Central memory CD8-positive, alpha-beta T cell (primary cell): ENCODE data around the gene PSMB8.
"Not testable (repeated sequence)": the region's sequence is repeated elsewhere in the genome, so short reads cannot be mapped to it uniquely, and the experiment has no call there.

Source experiments
- ATAC-seq: fragments of 150-1000 bp; cut with Tn5 transposase; replicated peaks from 2 replicates; pipeline ENCODE4 v1.10.0; 2022; ENCODE audit warnings: mild to moderate bottlenecking, moderate FRiP score, moderate number of reproducible peaks; ENCODE audit not compliant: poor library complexity, severe bottlenecking; ENCODE audit errors: extremely low read depth
- DNase-seq, 2 donors: peaks; one replicate each; pipeline ENCODE4 v3.0.0; 2021; ENCODE audit warnings: low spot score in 2 of 2
- H3K27ac Mint-ChIP-seq: one replicate; pipeline ENCODE4 v1.8.0; 2022; ENCODE audit warnings: low read depth, mild to moderate bottlenecking, moderate library complexity, mixed read lengths
- H3K27me3 Mint-ChIP-seq: one replicate; pipeline ENCODE4 v1.8.0; 2022; ENCODE audit warnings: mixed read lengths
- H3K36me3 Mint-ChIP-seq: one replicate; pipeline ENCODE4 v1.8.0; 2022; ENCODE audit warnings: mild to moderate bottlenecking, moderate library complexity, mixed read lengths; ENCODE audit not compliant: insufficient read depth
- H3K4me1 Mint-ChIP-seq: one replicate; pipeline ENCODE4 v1.8.0; 2022; ENCODE audit warnings: mixed read lengths
- H3K4me3 Mint-ChIP-seq: one replicate; pipeline ENCODE4 v1.8.0; 2022; ENCODE audit warnings: mild to moderate bottlenecking, moderate library complexity, mixed read lengths
- H3K9me3 Mint-ChIP-seq: one replicate; pipeline ENCODE4 v1.8.0; 2022; ENCODE audit warnings: mixed read lengths

PSMB8 gene

DNA sequence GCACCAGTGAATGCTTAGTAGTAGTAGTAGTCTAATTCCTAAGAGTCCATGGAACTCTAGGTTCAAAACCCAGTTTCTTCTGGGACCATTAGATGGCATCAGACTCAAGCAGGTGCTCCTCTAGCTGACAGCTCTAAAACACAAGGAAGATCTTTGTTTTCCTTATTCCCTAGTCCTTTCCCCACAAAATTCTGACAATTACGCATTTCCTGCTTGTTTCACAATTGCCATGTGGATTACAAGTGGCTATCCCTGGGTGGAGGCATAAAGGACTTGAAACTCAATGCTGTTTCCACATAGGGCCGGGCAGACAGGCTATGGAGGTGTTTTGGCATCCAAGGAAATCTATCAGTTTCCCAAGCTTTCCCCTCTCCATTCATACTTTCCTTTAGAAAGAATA, 17.9 kb downstream of the PSMB8 start:
- Mint-ChIP-seq H3K36me3 (peaks cover 26% of the 10 kb centered on the region), H3K9me3 (no peaks in the 10 kb centered on the region), H3K4me1 (no peaks in the 10 kb centered on the region), H3K27me3 (no peaks in the 10 kb centered on the region), H3K27ac (no peak overlapping the region), H3K4me3 (no peak overlapping the region)
- ATAC-seq (no peak), DNase-seq (no peak)

- Mint-ChIP-seq H3K27ac (no peak overlapping the region), H3K4me1 (no peaks in the 10 kb centered on the region), H3K9me3 (no peaks in the 10 kb centered on the region), H3K4me3 (no peak overlapping the region), H3K36me3 (peaks cover 6% of the 10 kb centered on the region), H3K27me3 (no peaks in the 10 kb centered on the region)
- ATAC-seq: no peak
- no peak for DNase-seq
Observed at GRCh38 chr6:32819729-32820128, 24.1 kb downstream of the PSMB8 start.

DNA sequence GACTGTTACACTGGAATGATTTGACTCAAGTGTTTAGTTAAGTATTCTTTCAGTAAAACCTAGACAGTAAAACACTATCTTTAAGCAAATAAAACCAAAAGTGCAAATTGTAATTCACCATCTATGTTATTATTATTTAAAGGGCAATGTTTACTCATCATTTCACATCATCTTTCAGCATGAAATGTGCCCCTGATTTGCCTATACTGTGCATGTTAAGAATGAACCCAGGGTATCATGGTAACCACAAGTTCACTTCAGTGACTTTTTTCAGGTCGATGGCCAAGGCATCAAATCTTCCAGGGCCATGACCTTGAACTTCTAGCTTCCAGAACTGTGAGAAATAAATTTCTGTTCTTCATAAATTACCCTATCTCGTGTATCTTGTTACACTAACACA, 25.0 kb downstream of the PSMB8 start:
- DNase-seq: no peak

GRCh38 chr6:32816746-32817204, 27.1 kb downstream of the PSMB8 start, which contains the start of gene HLA-DOB:
Gene HLA-DOB, minus strand, starts transcription at chr6:32817002. Its CDS starts 51 bp downstream, at chr6:32816951.
- Mint-ChIP-seq H3K9me3 (no peaks in the 10 kb centered on the region), H3K4me3 (no peak within 1 kb of the TSS), H3K36me3 (peaks cover 4% of the 10 kb centered on the region), H3K27me3 (no peaks in the 10 kb centered on the region), H3K4me1 (no peaks in the 10 kb centered on the region), H3K27ac (no peak within 1 kb of the TSS)
- ATAC-seq (peak; percentile 24), DNase-seq (no peak)

More for the DNA sequence above, 25.0 kb downstream of the PSMB8 start:
- Mint-ChIP-seq H3K27me3 (no peaks in the 10 kb centered on the region), H3K36me3 (peaks cover 4% of the 10 kb centered on the region), H3K4me1 (no peaks in the 10 kb centered on the region), H3K27ac (no peak overlapping the region), H3K4me3 (no peak overlapping the region), H3K9me3 (no peaks in the 10 kb centered on the region)
- no peak for ATAC-seq

- ATAC-seq (no peak), DNase-seq (no peak)
- H3K4me3 Mint-ChIP-seq: no peak overlapping the region
- H3K27ac Mint-ChIP-seq: no peak overlapping the region
- H3K36me3 Mint-ChIP-seq: peaks cover 4% of the 10 kb centered on the region
- no peaks in the 10 kb centered on the region for H3K9me3 Mint-ChIP-seq
- no peaks in the 10 kb centered on the region for H3K4me1 Mint-ChIP-seq
- H3K27me3 Mint-ChIP-seq: no peaks in the 10 kb centered on the region
Observed at GRCh38 chr6:32815996-32816395, 27.9 kb downstream of the PSMB8 start.

- H3K9me3 Mint-ChIP-seq: no peaks in the 10 kb centered on the region
- ATAC-seq (no peak), DNase-seq (no peak)
- no peaks in the 10 kb centered on the region for H3K27me3 Mint-ChIP-seq
- H3K4me3 Mint-ChIP-seq: no peak overlapping the region
- no peaks in the 10 kb centered on the region for H3K4me1 Mint-ChIP-seq
- no peak overlapping the region for H3K27ac Mint-ChIP-seq
- peaks cover 4% of the 10 kb centered on the region for H3K36me3 Mint-ChIP-seq
Observed at GRCh38 chr6:32815115-32815514, 28.7 kb downstream of the PSMB8 start.

DNA sequence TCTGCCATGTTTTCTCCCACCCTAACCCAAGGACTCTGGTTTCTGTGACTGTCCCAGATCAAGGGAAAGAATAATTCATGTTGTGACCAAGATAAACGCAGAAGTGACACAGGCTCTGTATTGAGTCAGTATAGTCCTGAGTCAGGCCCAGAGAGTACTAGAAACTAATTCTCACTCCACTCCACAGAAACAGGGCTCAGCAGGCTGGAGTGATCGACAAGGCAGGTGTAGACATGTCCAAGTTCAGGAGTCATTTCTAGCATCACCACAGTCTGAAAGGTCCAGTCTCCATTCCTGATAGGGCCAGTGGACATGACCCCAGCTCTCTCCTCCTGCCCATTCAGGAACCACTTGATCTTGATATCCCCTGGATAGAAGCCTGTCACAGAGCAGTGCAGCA, 29.7 kb downstream of the PSMB8 start:
- Mint-ChIP-seq H3K27me3 (no peaks in the 10 kb centered on the region), H3K27ac (no peak overlapping the region), H3K36me3 (peaks cover 4% of the 10 kb centered on the region), H3K4me3 (no peak overlapping the region), H3K4me1 (no peaks in the 10 kb centered on the region), H3K9me3 (no peaks in the 10 kb centered on the region)
- DNase-seq (no peak), ATAC-seq (no peak)

GRCh38 chr6:32809171-32809570, 34.7 kb downstream of the PSMB8 start:
- Mint-ChIP-seq H3K36me3 (no peaks in the 10 kb centered on the region), H3K4me3 (no peak overlapping the region), H3K4me1 (peaks cover 5% of the 10 kb centered on the region), H3K9me3 (no peaks in the 10 kb centered on the region), H3K27ac (no peak overlapping the region), H3K27me3 (peaks cover 34% of the 10 kb centered on the region)
- no peak for DNase-seq
- no peak for ATAC-seq

DNA sequence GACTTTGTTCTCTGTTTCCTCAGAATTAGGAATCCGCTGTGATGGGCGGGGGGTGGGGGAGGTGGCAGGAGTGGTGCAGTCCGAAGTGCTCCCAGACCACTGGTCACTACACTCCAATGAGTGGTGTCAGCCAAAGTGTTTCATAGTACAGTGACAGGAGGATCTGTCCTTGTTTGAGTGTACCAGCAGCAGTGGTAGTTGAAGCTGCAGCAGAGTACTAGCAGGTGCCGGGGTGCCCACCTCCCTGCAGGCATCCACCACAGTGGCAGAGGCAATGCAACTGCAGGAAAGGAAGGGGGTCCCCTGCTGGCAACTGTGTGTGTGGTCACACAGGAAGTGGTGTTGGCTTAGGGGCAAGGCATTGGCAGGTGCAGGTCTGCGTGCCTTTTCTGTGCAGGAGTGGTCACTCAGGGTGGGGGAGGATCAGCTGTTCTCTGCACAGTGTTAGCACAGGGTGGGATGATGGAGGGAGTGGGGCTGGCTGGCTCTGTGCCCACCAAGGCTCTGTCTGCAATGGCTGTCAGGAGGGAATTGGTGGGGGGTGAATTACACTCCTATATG, 36.7 kb downstream of the PSMB8 start:
- ATAC-seq (no peak), DNase-seq (no peak)
- Mint-ChIP-seq H3K4me1 (peaks cover 5% of the 10 kb centered on the region), H3K27me3 (peaks cover 55% of the 10 kb centered on the region), H3K27ac (no peak overlapping the region), H3K9me3 (no peaks in the 10 kb centered on the region), H3K4me3 (no peak overlapping the region), H3K36me3 (no peaks in the 10 kb centered on the region)

- DNase-seq, H3K9me3 Mint-ChIP-seq, ATAC-seq, H3K27ac Mint-ChIP-seq, H3K36me3 Mint-ChIP-seq, H3K4me3 Mint-ChIP-seq, H3K4me1 Mint-ChIP-seq: not testable (repeated sequence)
- H3K27me3 Mint-ChIP-seq: peaks cover 69% of the 10 kb centered on the region
Observed at GRCh38 chr6:32805404-32805803, 38.4 kb downstream of the PSMB8 start.

- H3K27ac Mint-ChIP-seq: no peak overlapping the region
- H3K36me3 Mint-ChIP-seq: no peaks in the 10 kb centered on the region
- DNase-seq: no peak
- peaks cover 78% of the 10 kb centered on the region for H3K27me3 Mint-ChIP-seq
- H3K9me3 Mint-ChIP-seq: peaks cover 8% of the 10 kb centered on the region
- peaks cover 5% of the 10 kb centered on the region for H3K4me1 Mint-ChIP-seq
- no peak for ATAC-seq
- H3K4me3 Mint-ChIP-seq: no peak overlapping the region
Observed at GRCh38 chr6:32803416-32803815, 40.4 kb downstream of the PSMB8 start.

DNA sequence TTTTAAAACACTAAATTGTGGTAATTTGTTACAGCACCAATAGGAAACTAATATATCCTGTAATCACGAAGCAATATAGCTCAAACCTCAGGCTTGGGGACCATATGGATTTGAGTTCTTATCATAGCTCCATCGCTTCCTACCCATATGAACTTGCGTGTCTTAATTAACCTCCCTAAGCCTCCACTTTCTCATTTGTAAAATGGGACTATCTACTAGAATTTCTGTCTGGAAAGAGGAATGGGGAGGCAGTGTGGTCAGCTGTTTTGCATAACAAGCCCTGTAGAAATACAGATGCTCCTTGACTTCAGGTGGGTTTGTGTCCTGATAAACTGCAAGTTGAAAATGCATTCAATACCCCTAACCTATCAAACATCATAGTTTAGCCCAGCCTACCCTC, 44.1 kb downstream of the PSMB8 start:
- H3K9me3 Mint-ChIP-seq: peaks cover 10% of the 10 kb centered on the region
- peaks cover 84% of the 10 kb centered on the region for H3K27me3 Mint-ChIP-seq
- no peak for DNase-seq
- no peak for ATAC-seq
- no peak overlapping the region for H3K27ac Mint-ChIP-seq
- H3K4me1 Mint-ChIP-seq: peaks cover 8% of the 10 kb centered on the region
- peaks cover 2% of the 10 kb centered on the region for H3K36me3 Mint-ChIP-seq
- no peak overlapping the region for H3K4me3 Mint-ChIP-seq

DNA sequence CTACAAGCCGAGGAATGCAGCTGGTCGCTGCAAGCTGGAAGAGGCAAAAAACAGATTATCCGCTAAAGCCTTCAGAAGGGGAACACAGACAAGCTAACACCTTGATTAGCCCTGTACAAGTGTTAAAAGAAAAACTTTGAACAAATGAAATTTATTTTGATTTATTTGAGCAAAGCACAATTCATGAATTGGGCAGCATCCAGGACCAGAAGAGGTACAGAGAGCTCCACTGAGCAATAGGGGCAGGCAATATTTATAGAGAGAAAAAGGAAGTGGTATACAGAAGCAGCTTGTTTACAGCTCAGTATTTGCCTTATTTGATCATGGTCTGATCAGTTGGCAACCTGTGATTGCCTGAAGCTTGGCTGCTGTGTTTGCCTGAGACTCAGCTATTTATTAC, 44.7 kb downstream of the PSMB8 start:
- H3K9me3 Mint-ChIP-seq: peaks cover 10% of the 10 kb centered on the region
- H3K36me3 Mint-ChIP-seq: peaks cover 2% of the 10 kb centered on the region
- DNase-seq (no peak), ATAC-seq (no peak)
- no peak overlapping the region for H3K27ac Mint-ChIP-seq
- peaks cover 8% of the 10 kb centered on the region for H3K4me1 Mint-ChIP-seq
- peaks cover 84% of the 10 kb centered on the region for H3K27me3 Mint-ChIP-seq
- no peak overlapping the region for H3K4me3 Mint-ChIP-seq
